ENCODE data around the gene SERPINA4.

GRCh38 chr14:94522115-94522724, 39.0 kb upstream of the SERPINA4 start:
- TF ChIP-seq POLR2A (IDR thresholded peaks at IDR 0.05; ENCODE audit: low read depth, low read length) (no peak), POLR2AphosphoS5 (IDR thresholded peaks at IDR 0.05; ENCODE audit: low read depth, low read length) (no peak)

Measured in GM12892 (cell line).